T-helper 1 cell treated with Interleukin-12 subunit alpha and Interleukin-12 subunit beta and Interleukin-4 antibody, amounts not matched to agents 30 ng/mL and 1 ng/mL, for 36 hours (primary cell): ENCODE results near the gene IQCB1. TPM values are rescaled to one million over a fixed set of nuclear protein-coding genes. Genes with fewer than 3 reads are reported as not detected.

Source experiments
- intact Hi-C: fragments of 100-400 bp; cut with micrococcal nuclease; formaldehyde crosslinking; loops from one replicate; pipeline ENCODE4 v1.15.1; 2024
- total RNA-seq: library from RNA; stranded (reverse); gene quantifications from 2 replicates; pipeline ENCODE4 v1.2.3, GENCODE V29; 2022

IQCB1 gene
- total RNA-seq, 1 donor from 2014 or later, result 32.2 TPM

GRCh38 chr3:121749276-121750086 lies 85.4 kb downstream of the IQCB1 start, which contains the start of gene GOLGB1:
Gene GOLGB1 (minus strand): TSS chr3:121749741. CDS start chr3:121730971, 18,770 bp downstream.
- intact Hi-C loops, result loop anchor here (1.0 to 10.0 kb wide), 19 partner anchors 31 to 1655 kb away; partner anchors contain the start of genes DTX3L, EAF2, FAM162A and GSK3B

- intact Hi-C loops, result loop anchor here (1.0 to 10.0 kb wide), 18 partner anchors 13 to 1654 kb away; partner anchors contain the start of genes DTX3L, EAF2, FAM162A and GSK3B
These were observed 86.1 kb downstream of the IQCB1 start for GRCh38 chr3:121748680-121749275.

GRCh38 chr3:121747976-121748375 lies 86.9 kb downstream of the IQCB1 start:
- intact Hi-C loops, result loop anchor here (1.0 to 10.0 kb wide), 6 partner anchors 13 to 1006 kb away; partner anchors contain the start of genes GTF2E1 and RABL3

- intact Hi-C loops, result loop anchor here (10.0 kb wide), 1 partner anchor 512 kb away; no protein-coding TSS in a partner anchor
These were observed 91.8 kb downstream of the IQCB1 start for GRCh38 chr3:121743106-121743505.

- intact Hi-C loops, result loop anchor here (10.0 kb wide), 1 partner anchor 514 kb away; no protein-coding TSS in a partner anchor
These were observed 94.0 kb downstream of the IQCB1 start for GRCh38 chr3:121740896-121741295.

GRCh38 chr3:121739902-121740301 lies 95.0 kb downstream of the IQCB1 start:
- intact Hi-C loops, result loop anchor here (10.0 kb wide), 1 partner anchor 515 kb away; no protein-coding TSS in a partner anchor

- intact Hi-C loops, result no loop called here
These were observed 97.2 kb downstream of the IQCB1 start for GRCh38 chr3:121737644-121738043.

GRCh38 chr3:121736112-121736511 lies 98.7 kb downstream of the IQCB1 start:
- intact Hi-C loops, result no loop called here

- intact Hi-C loops, result loop anchor here (1.0 to 2.0 kb wide), 2 partner anchors 13 to 16 kb away; no protein-coding TSS in a partner anchor
These were observed 99.7 kb downstream of the IQCB1 start for GRCh38 chr3:121735047-121735696.

GRCh38 chr3:121730940-121731687 lies 103.7 kb downstream of the IQCB1 start:
- intact Hi-C loops, result no loop called here

GRCh38 chr3:121724130-121724529 lies 110.7 kb downstream of the IQCB1 start:
- intact Hi-C loops, result no loop called here

- intact Hi-C loops, result no loop called here
These were observed 111.4 kb downstream of the IQCB1 start for GRCh38 chr3:121723485-121723884.

- intact Hi-C loops, result no loop called here
These were observed 112.4 kb downstream of the IQCB1 start for GRCh38 chr3:121722411-121722810.

- intact Hi-C loops, result no loop called here
These were observed 114.7 kb downstream of the IQCB1 start for GRCh38 chr3:121720163-121720562.

Other genes with a start within 250 kb of the IQCB1 start
- gene FBXO40, start 241.7 kb downstream of the IQCB1 start, total RNA-seq, result not detected in 2 replicates
- gene HCLS1, start 174.2 kb downstream of the IQCB1 start, total RNA-seq, result 383 and 397 TPM in 2 replicates
- gene GOLGB1, start 85.3 kb downstream of the IQCB1 start, total RNA-seq, result 40.4 and 42.0 TPM in 2 replicates
- 17.0 and 19.2 TPM in 2 replicates for gene EAF2, start 149 bp upstream of the IQCB1 start, total RNA-seq
- gene SLC15A2, start 59.3 kb upstream of the IQCB1 start, total RNA-seq, result 2.2 and 5.7 TPM in 2 replicates
- 0.27 and 0.37 TPM in 2 replicates for gene ILDR1, start 187.2 kb upstream of the IQCB1 start, total RNA-seq
- gene CD86, start 220.3 kb upstream of the IQCB1 start, total RNA-seq, result 5.4 and 6.4 TPM in 2 replicates